MCF 10A (cell line): ENCODE measurements around the gene C1orf116. TPM values are rescaled to one million over a fixed set of nuclear protein-coding genes. Genes with fewer than 3 reads are reported as not detected.
A peak's percentile ranks its signal among the peaks of the same experiment; 100 is the strongest.

Source experiments
- BruUV-seq: library from RNA; stranded (reverse); fragments of 400-500 nt; replicated peaks from 2 replicates; lab custom pipeline; 2021; lab: Mats Ljungman, UMichigan
- CTCF ChIA-PET: fragments of 300-600 bp; sonication (Branson Sonifier 250); formaldehyde crosslinking; extraction: SDS; loops from one replicate; lab custom pipeline; 2021; ENCODE audit warnings: antibody characterized with exemption, inconsistent platforms; lab: Yijun Ruan, JAX
- POLR2A ChIA-PET: fragments of 300-600, 350-650 bp; sonication (Branson Sonifier 250); formaldehyde crosslinking; extraction: SDS; loops from one replicate; lab custom pipeline; 2020; ENCODE audit warnings: antibody characterized with exemption, inconsistent platforms; lab: Yijun Ruan, JAX
- DNase-seq: peaks from one replicate; pipeline ENCODE4 v3.0.0-alpha.2; 2018; ENCODE audit not compliant: unreplicated experiment
- H3K27ac Mint-ChIP-seq: one replicate; pipeline ENCODE4 v1.8.0; 2022; ENCODE audit warnings: mild to moderate bottlenecking, low read depth, mixed read lengths; ENCODE audit not compliant: unreplicated experiment
- H3K27me3 Mint-ChIP-seq: one replicate; pipeline ENCODE4 v1.8.0; 2022; ENCODE audit warnings: mixed read lengths; ENCODE audit not compliant: insufficient read depth, unreplicated experiment
- H3K36me3 Mint-ChIP-seq: one replicate; pipeline ENCODE4 v1.8.0; 2022; ENCODE audit warnings: mild to moderate bottlenecking, moderate library complexity, mixed read lengths; ENCODE audit not compliant: insufficient read depth, unreplicated experiment
- H3K4me1 Mint-ChIP-seq: one replicate; pipeline ENCODE4 v1.8.0; 2022; ENCODE audit warnings: mixed read lengths; ENCODE audit not compliant: insufficient read depth, unreplicated experiment
- H3K4me3 Mint-ChIP-seq: one replicate; pipeline ENCODE4 v1.8.0; 2022; ENCODE audit warnings: mild to moderate bottlenecking, moderate library complexity, mixed read lengths; ENCODE audit not compliant: unreplicated experiment
- H3K9me3 Mint-ChIP-seq: one replicate; pipeline ENCODE4 v1.8.0; 2022; ENCODE audit warnings: mixed read lengths; ENCODE audit not compliant: unreplicated experiment
- intact Hi-C: fragments of 100-400 bp; cut with micrococcal nuclease; formaldehyde crosslinking; loops from 2 replicates; pipeline ENCODE4 v1.14.1; 2022
- total RNA-seq: library from RNA; stranded (reverse); gene quantifications from 2 replicates; pipeline ENCODE4 v1.2.3, GENCODE V29; 2022
- TF ChIP-seq, protein P1 (sequence below): fragments of 200-600 bp; IDR thresholded peaks from one replicate; pipeline ENCODE4 v1.8.0; 2022; ENCODE audit warnings: antibody characterized with exemption, mild to moderate bottlenecking; ENCODE audit not compliant: unreplicated experiment

C1orf116 gene
- total RNA-seq, 1 experiment from 2014 or later = 35.4 TPM

DNA sequence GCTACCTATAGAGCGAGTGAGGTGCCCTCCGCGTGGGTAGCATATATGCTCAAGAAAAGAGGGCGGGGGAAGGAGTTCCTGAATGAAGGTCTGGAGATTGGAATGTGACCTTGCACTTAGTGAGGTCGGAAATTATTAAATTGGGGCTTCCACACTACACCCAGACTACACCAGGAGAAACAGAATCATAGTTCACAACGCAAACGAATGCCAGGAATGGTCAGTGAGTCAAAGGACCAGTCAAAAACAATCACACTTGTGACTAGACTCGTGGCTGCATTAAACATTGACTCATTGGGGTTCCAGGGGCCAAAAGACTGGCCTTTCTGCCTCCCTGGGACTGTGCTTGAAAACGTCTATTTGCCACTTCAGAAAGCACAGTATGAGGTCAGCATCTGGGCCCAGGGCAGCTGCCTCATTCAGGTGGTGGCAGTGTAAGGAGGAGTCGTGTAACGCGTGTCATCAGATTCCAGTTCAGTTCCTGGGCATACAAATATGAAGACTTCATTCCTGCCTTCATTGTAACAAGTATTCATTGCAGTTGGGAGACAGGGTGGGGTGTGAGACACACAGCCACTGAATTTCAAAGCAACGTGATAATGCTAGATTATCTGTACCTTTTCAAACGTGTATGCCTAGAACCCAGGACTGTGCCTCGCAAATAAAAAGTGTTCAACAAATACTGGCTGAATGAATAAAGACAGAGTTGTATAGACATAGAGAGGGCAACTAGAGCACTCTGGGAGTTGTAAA, 18.8 kb upstream of the C1orf116 start, which contains the start of gene YOD1:
Gene YOD1 (minus strand): TSS at position 18 of the 753 bp plus-strand sequence. CDS start 178 bp downstream, outside the sequence.
- Mint-ChIP-seq H3K27me3 (no peaks in the 10 kb centered on the region), H3K27ac (peak within 1 kb of the TSS; percentile 95), H3K4me1 (peaks cover 60% of the 10 kb centered on the region), H3K4me3 (peak within 1 kb of the TSS; percentile 89), H3K9me3 (no peaks in the 10 kb centered on the region), H3K36me3 (peaks cover 47% of the 10 kb centered on the region)
- CTCF ChIA-PET = interaction anchor here (0.8 to 7.5 kb wide), 7 partner anchors 9 to 484 kb away, joined by 4 to 98 read pairs (median 15); no protein-coding TSS in a partner anchor
- POLR2A ChIA-PET = interaction anchor here (0.7 to 33.4 kb wide), 12 partner anchors 9 to 1060 kb away, joined by 3 to 2100 read pairs (median 10); partner anchors contain the start of gene C1orf116
- peak; percentile 74 for DNase-seq
- intact Hi-C loops = loop anchor here (5.0 kb wide), 1 partner anchor 139 kb away; no protein-coding TSS in a partner anchor
- TF ChIP-seq, protein P1, sequence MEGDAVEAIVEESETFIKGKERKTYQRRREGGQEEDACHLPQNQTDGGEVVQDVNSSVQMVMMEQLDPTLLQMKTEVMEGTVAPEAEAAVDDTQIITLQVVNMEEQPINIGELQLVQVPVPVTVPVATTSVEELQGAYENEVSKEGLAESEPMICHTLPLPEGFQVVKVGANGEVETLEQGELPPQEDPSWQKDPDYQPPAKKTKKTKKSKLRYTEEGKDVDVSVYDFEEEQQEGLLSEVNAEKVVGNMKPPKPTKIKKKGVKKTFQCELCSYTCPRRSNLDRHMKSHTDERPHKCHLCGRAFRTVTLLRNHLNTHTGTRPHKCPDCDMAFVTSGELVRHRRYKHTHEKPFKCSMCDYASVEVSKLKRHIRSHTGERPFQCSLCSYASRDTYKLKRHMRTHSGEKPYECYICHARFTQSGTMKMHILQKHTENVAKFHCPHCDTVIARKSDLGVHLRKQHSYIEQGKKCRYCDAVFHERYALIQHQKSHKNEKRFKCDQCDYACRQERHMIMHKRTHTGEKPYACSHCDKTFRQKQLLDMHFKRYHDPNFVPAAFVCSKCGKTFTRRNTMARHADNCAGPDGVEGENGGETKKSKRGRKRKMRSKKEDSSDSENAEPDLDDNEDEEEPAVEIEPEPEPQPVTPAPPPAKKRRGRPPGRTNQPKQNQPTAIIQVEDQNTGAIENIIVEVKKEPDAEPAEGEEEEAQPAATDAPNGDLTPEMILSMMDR = no peak
- TSS peak; percentile 13 for BruUV-seq

DNA sequence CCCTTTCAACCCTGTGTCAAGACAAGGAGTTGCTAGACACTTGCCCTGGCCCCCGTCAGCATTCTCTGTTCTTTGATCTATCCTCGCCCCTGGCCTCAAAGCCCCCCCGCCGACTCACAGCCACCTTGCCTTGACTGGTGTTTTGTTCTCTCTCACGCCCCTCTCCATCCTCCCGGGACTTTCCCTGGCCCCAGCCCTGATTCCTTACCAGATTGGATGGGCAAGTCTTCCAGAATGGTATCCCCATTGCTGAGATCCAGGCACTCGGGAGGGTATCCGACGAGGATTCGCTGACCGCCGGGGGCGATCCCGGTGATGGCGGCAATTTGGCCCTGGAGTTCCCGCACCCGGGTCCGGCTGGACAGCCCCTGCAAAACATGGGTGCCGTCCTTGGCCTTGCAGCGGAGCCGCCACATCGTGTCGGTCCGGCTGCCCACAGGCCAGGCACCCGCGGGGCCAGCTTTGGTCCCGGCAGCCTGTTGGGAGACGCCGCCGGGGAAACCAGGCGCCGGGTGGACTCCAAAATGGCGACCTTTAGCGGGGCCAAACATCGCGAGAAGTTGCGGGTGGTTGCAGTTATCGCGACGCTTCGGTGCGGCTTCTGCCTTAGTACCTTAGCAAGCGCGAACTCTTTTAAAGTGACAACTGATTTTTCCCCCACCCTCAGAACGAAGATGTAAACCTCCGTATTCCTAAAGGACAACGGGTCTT, 18.1 kb upstream of the C1orf116 start:
- intact Hi-C loops = loop anchor here (1.0 to 5.0 kb wide), 3 partner anchors 27 to 138 kb away; no protein-coding TSS in a partner anchor
- CTCF ChIA-PET = interaction anchor here (0.6 to 8.0 kb wide), 32 partner anchors 7 to 648 kb away, joined by 3 to 168 read pairs (median 8); partner anchors contain the start of genes C1orf116 and CR1
- H3K36me3 Mint-ChIP-seq = peaks cover 54% of the 10 kb centered on the region
- peaks cover 68% of the 10 kb centered on the region for H3K4me1 Mint-ChIP-seq
- no peaks in the 10 kb centered on the region for H3K27me3 Mint-ChIP-seq
- peak overlapping the region; percentile 89 for H3K4me3 Mint-ChIP-seq
- H3K9me3 Mint-ChIP-seq = no peaks in the 10 kb centered on the region
- TF ChIP-seq, protein P1 = no peak
- DNase-seq = peak; percentile 98
- H3K27ac Mint-ChIP-seq = peak overlapping the region; percentile 95
- BruUV-seq = no TSS peak
- POLR2A ChIA-PET = interaction anchor here (0.6 to 33.4 kb wide), 22 partner anchors 10 to 1138 kb away, joined by 3 to 2100 read pairs (median 5); partner anchors contain the start of gene C1orf116

DNA sequence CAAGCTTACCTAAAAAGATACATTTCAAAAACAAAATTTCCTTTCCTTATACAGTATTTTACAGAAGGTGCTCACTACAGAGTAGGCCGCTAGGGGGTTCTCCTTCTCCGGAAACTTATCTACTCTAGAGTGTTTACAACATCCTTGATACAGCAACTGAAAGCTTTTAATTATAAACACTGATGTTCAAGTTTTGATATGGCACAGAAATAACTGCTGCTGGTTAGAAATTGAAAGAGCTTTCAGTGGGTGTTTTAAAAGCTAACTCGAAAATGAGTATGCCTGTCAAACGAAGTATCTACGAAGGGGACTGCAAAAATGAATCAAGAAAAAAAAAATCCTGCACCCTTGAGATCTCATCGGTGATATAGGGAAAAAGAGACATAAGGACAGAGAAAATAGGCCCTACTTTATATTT, 17.4 kb upstream of the C1orf116 start:
- ChIA-PET POLR2A (interaction anchor here (0.6 to 33.4 kb wide), 25 partner anchors 9 to 1139 kb away, joined by 3 to 2100 read pairs (median 4); partner anchors contain the start of gene C1orf116), CTCF (interaction anchor here (0.6 to 8.0 kb wide), 34 partner anchors 8 to 648 kb away, joined by 3 to 168 read pairs (median 7); partner anchors contain the start of genes C1orf116 and CR1)
- DNase-seq = peak; percentile 82
- peaks cover 73% of the 10 kb centered on the region for H3K4me1 Mint-ChIP-seq
- peak overlapping the region; percentile 95 for H3K27ac Mint-ChIP-seq
- H3K4me3 Mint-ChIP-seq = peak overlapping the region; percentile 89
- no TSS peak for BruUV-seq
- H3K27me3 Mint-ChIP-seq = no peaks in the 10 kb centered on the region
- H3K9me3 Mint-ChIP-seq = no peaks in the 10 kb centered on the region
- TF ChIP-seq, protein P1 = peak; percentile 95
- intact Hi-C loops = loop anchor here (1.0 to 5.0 kb wide), 3 partner anchors 27 to 138 kb away; no protein-coding TSS in a partner anchor
- peaks cover 59% of the 10 kb centered on the region for H3K36me3 Mint-ChIP-seq
